ENCODE data around the gene WAPL.

The WAPL gene

GRCh38 chr10:86387178-86387794 is 134.3 kb downstream of the WAPL start:
- peak; percentile 12 for TF ChIP-seq CTCF (conservative IDR thresholded peaks at IDR 0.05; ENCODE audit: control insufficient read depth, insufficient read depth, low read depth, low read length)
- DNase-seq (ENCODE audit: low read depth), result no peak
- H3K4me3 ChIP-seq (ENCODE audit: control insufficient read depth, low read depth, low read length), result no peak overlapping the region

- no peak overlapping the region for H3K4me3 ChIP-seq (ENCODE audit: control insufficient read depth, low read depth, low read length)
- TF ChIP-seq CTCF (conservative IDR thresholded peaks at IDR 0.05; ENCODE audit: control insufficient read depth, insufficient read depth, low read depth, low read length), result no peak
- DNase-seq (ENCODE audit: low read depth), result no peak
Observed at GRCh38 chr10:86385806-86386205, 135.8 kb downstream of the WAPL start.
